GM12878 (cell line): ENCODE data around the gene C17orf50. TPM values are rescaled to one million over a fixed set of nuclear protein-coding genes. Genes with fewer than 3 reads are reported as not detected.

Source experiments
- ATAC-seq: fragments of 200-7000 bp; cut with Tn5 transposase; 3 replicates; pipeline ENCODE4 v1.9.1; 2020; ENCODE audit warnings: mild to moderate bottlenecking, moderate library complexity
- BruUV-seq: library from RNA; stranded (reverse); fragments of 400-500 nt; replicated peaks from 2 replicates; lab custom pipeline; 2021; lab: Mats Ljungman, UMichigan
- CTCF ChIA-PET: fragments of 300-600 bp; sonication (Branson Sonifier 250); formaldehyde crosslinking; extraction: SDS; loops from one replicate; lab custom pipeline; 2021; ENCODE audit warnings: inconsistent platforms; lab: Yijun Ruan, JAX
- POLR2A ChIA-PET: fragments of 350-600 bp; formaldehyde crosslinking; extraction: SDS; loops from one replicate; lab custom pipeline; 2021; ENCODE audit warnings: inconsistent platforms; lab: Charles Lee
- RAD21 ChIA-PET: fragments of 300-600 bp; sonication (Branson Sonifier 250); formaldehyde crosslinking; loops from one replicate; lab custom pipeline; 2023; ENCODE audit warnings: antibody characterized with exemption; ENCODE audit not compliant: unreplicated experiment; lab: Charles Lee
- SMC1A ChIA-PET: fragments of 300-600 bp; sonication (Branson Sonifier 250); formaldehyde crosslinking; loops from one replicate; lab custom pipeline; 2023; ENCODE audit not compliant: unreplicated experiment, uncharacterized antibody; lab: Charles Lee
- DNase-seq: peaks from one replicate; pipeline ENCODE4 v3.0.0-alpha.2; 2011; ENCODE audit warnings: low read depth, low spot score
- FAIRE-seq: peaks from 3 replicates; lab custom pipeline; 2011; peaks lifted over from hg19 to GRCh38; lab: Jason Lieb, UNC
- H2AFZ ChIP-seq: 2 replicates; pipeline ENCODE4 v1.6.0; 2011; ENCODE audit warnings: low read depth, low read length, control low read depth; ENCODE audit not compliant: control insufficient read depth
- H3K27ac ChIP-seq: 2 replicates; pipeline ENCODE4 v1.5.1; 2011; ENCODE audit warnings: control low read depth; ENCODE audit not compliant: control insufficient read depth, insufficient read depth
- H3K27me3 ChIP-seq, 2 experiments: replicated peaks in 1 of 2; 2 replicates each; pipeline versions ENCODE4 v1.6.0 to v1.6.1; 2011; ENCODE audit warnings: low read length in 1 of 2; ENCODE audit not compliant: control insufficient read depth in 2 of 2, insufficient read depth in 2 of 2
- H3K36me3 ChIP-seq, 2 experiments: 2 replicates each; pipeline ENCODE4 v1.5.1; 2011; ENCODE audit warnings: low read length in 1 of 2; ENCODE audit not compliant: control insufficient read depth in 2 of 2, insufficient read depth in 2 of 2
- H3K4me1 ChIP-seq: 2 replicates; pipeline ENCODE4 v1.6.1; 2011; ENCODE audit warnings: mild to moderate bottlenecking, low read length, moderate library complexity, mixed read lengths; ENCODE audit not compliant: control insufficient read depth, insufficient read depth
- H3K4me2 ChIP-seq: 2 replicates; pipeline ENCODE4 v1.6.0; 2011; ENCODE audit warnings: control low read depth; ENCODE audit not compliant: control insufficient read depth, insufficient read depth
- H3K4me3 ChIP-seq: fragments of 200-600 bp; sonication (generic); 2 replicates; pipeline ENCODE4 v1.5.1; 2016
- H3K79me2 ChIP-seq: 2 replicates; pipeline ENCODE4 v1.6.0; 2011; ENCODE audit warnings: low read length; ENCODE audit not compliant: control insufficient read depth, insufficient read depth
- H3K9ac ChIP-seq: 2 replicates; pipeline ENCODE4 v1.8.0; 2011; ENCODE audit warnings: low read length, control low read depth, mixed read lengths; ENCODE audit not compliant: control insufficient read depth, insufficient read depth
- H3K9me3 ChIP-seq: replicated peaks from 3 replicates; pipeline ENCODE4 v1.5.1; 2011; ENCODE audit warnings: mild to moderate bottlenecking, low read length; ENCODE audit not compliant: control insufficient read depth, insufficient read depth
- H4K20me1 ChIP-seq: 2 replicates; pipeline ENCODE4 v1.6.0; 2011; ENCODE audit not compliant: control insufficient read depth, insufficient read depth
- RAD51 ChIP-seq: fragments of 450-650 bp; IDR thresholded peaks from 2 replicates; pipeline ENCODE4 v1.6.1; 2016; ENCODE audit warnings: moderate library complexity, mild to moderate bottlenecking, inconsistent platforms
- RELA ChIP-seq: fragments of 450-650 bp; IDR thresholded peaks from 2 replicates; pipeline ENCODE4 v1.8.0; 2014; ENCODE audit warnings: borderline replicate concordance; ENCODE audit not compliant: partially characterized antibody
- REST ChIP-seq: IDR thresholded peaks from 2 replicates; pipeline ENCODE4 v1.6.1; 2012; ENCODE audit warnings: mild to moderate bottlenecking, low read depth, low read length
- SPI1 ChIP-seq: IDR thresholded peaks from 2 replicates; pipeline ENCODE4 v1.6.1; 2011; ENCODE audit warnings: low read depth, mild to moderate bottlenecking, low read length, moderate library complexity, borderline replicate concordance; ENCODE audit not compliant: insufficient read depth
- WGBS: methylation state at CpG from one replicate; pipeline ENCODE4 v1.1.6; 2016; ENCODE audit warnings: low lambda C conversion rate; ENCODE audit not compliant: insufficient replicate concordance, insufficient coverage; ENCODE audit errors: missing lambda C conversion rate; 5-methylcytosine and 5-hydroxymethylcytosine counted together
- in situ Hi-C: fragments of 300-500 bp; cut with MboI; formaldehyde crosslinking; loops from 9 replicates; pipeline ENCODE4 v1.14.3; 2018; ENCODE audit warnings: mixed read lengths
- intact Hi-C: fragments of 100-400 bp; cut with micrococcal nuclease; formaldehyde crosslinking; loops from one replicate; pipeline ENCODE4 v1.14.2; 2022; ENCODE audit not compliant: unreplicated experiment
- polyA plus RNA-seq, 11 experiments: library from polyadenylated mRNA; depleted of rRNA in 4 of 11; unstranded in 6 of 11; stranded (reverse) in 5 of 11; fragments of >200 nt; fragmentation: Nextera tagmentation in 4 of 11; fragmentation: Illumina TruSeq in 1 of 11; extraction: Ambion mirVana in 4 of 11; extraction: Trizol in 1 of 11; gene quantifications; 1 replicate in 1 of 11; 2 replicates in 10 of 11; pipeline versions ENCODE4 v1.2.1 to v1.2.3, GENCODE V29; 2011 to 2016; ENCODE audit warnings: inconsistent platforms in 2 of 11, missing spikeins in 2 of 11, low read depth in 1 of 11
- total RNA-seq, 4 experiments: library from RNA; depleted of rRNA in 3 of 4; stranded (reverse); fragments of >200 nt in 3 of 4; fragmentation: Illumina TruSeq in 1 of 4; extraction: Trizol in 1 of 4; gene quantifications; 2 replicates each; pipeline versions ENCODE4 v1.2.1 to v1.2.3, GENCODE V29; 2013 to 2021

Gene C17orf50
- total and polyA plus RNA-seq, 10 of the 15 experiments (the other 5 are each of a cell fraction or from before 2014, with no cell fraction given), result 0.16 TPM; not detected in 9

GRCh38 chr17:35743626-35744328, 16.9 kb upstream of the C17orf50 start:
- no peaks in the 10 kb centered on the region for H3K9me3 ChIP-seq
- ATAC-seq (no peak), FAIRE-seq (no peak), DNase-seq (no peak)
- TF ChIP-seq RAD51, result no peak
- TF ChIP-seq RELA, result no peak
- 0 out of 2 replicates have a peak, but pooled peaks have one; percentile 12 for TF ChIP-seq SPI1
- peak; percentile 84 for TF ChIP-seq REST
- H3K79me2 ChIP-seq, result no peaks in the 10 kb centered on the region
- CTCF ChIA-PET, result interaction anchor here (0.6 to 6.0 kb wide), 2 partner anchors 33 to 131 kb away, joined by 3 to 116 read pairs; no protein-coding TSS in a partner anchor
- BruUV-seq, result no TSS peak
- WGBS, result 49% methylated on average over 7 of the region's 7 CpGs
- in situ Hi-C loops (loop anchor here (10.0 kb wide), 1 partner anchor 579 kb away; no protein-coding TSS in a partner anchor), intact Hi-C loops (loop anchor here (10.0 kb wide), 1 partner anchor 1319 kb away; no protein-coding TSS in a partner anchor)
- H2AFZ ChIP-seq, result no peak overlapping the region
- H3K36me3 ChIP-seq, result no peaks in the 10 kb centered on the region
- POLR2A ChIA-PET, result no interaction called here
- no peaks in the 10 kb centered on the region for H3K4me1 ChIP-seq
- H3K27ac ChIP-seq, result no peak overlapping the region
- H3K4me3 ChIP-seq, result no peak overlapping the region
- peaks cover 2 to 3% of the 10 kb centered on the region in 2 experiments; a peak in 2 of 4 replicates for H3K27me3 ChIP-seq
- SMC1A ChIA-PET, result interaction anchor here (0.8 kb wide), 1 partner anchor 130 kb away, joined by 3 read pairs; no protein-coding TSS in a partner anchor
- no peak overlapping the region for H3K4me2 ChIP-seq
- RAD21 ChIA-PET, result interaction anchor here (1.2 kb wide), 1 partner anchor 131 kb away, joined by 3 read pairs; no protein-coding TSS in a partner anchor
- no peaks in the 10 kb centered on the region for H4K20me1 ChIP-seq
- H3K9ac ChIP-seq, result no peak overlapping the region
